H9 (cell line): ENCODE results near the gene HSD3B1. TPM values are rescaled to one million over a fixed set of nuclear protein-coding genes. Genes with fewer than 3 reads are reported as not detected.

ENCODE experiments used
- DNase-seq: peaks from one replicate; pipeline ENCODE4 v3.0.0-alpha.2; 2017
- H2AFZ ChIP-seq: one replicate; pipeline ENCODE4 v1.6.1; 2013; ENCODE audit warnings: mild to moderate bottlenecking, low read length, control low read depth, moderate library complexity
- H2AK5ac ChIP-seq: 2 replicates; pipeline ENCODE4 v1.6.1; 2013; ENCODE audit warnings: low read length, control low read depth, mixed read lengths; ENCODE audit not compliant: insufficient read length
- H2BK120ac ChIP-seq: one replicate; pipeline ENCODE4 v1.6.1; 2013; ENCODE audit warnings: low read depth, mild to moderate bottlenecking, low read length, control low read depth, inconsistent platforms; ENCODE audit not compliant: poor library complexity, severe bottlenecking
- H2BK12ac ChIP-seq: 2 replicates; pipeline ENCODE4 v1.6.1; 2013; ENCODE audit warnings: low read length, control low read depth, mixed read lengths, low read depth; ENCODE audit not compliant: insufficient read length
- H2BK15ac ChIP-seq: 2 replicates; pipeline ENCODE4 v1.6.1; 2013; ENCODE audit warnings: low read depth, low read length, control low read depth
- H2BK20ac ChIP-seq: one replicate; pipeline ENCODE4 v1.6.1; 2013; ENCODE audit warnings: low read depth, mild to moderate bottlenecking, low read length, control low read depth, inconsistent platforms; ENCODE audit not compliant: poor library complexity, severe bottlenecking
- H2BK5ac ChIP-seq: 2 replicates; pipeline ENCODE4 v1.6.1; 2013; ENCODE audit warnings: low read length, control low read depth, mixed read lengths; ENCODE audit not compliant: insufficient read length
- H3K14ac ChIP-seq: 2 replicates; pipeline ENCODE4 v1.6.1; 2013; ENCODE audit warnings: low read length, control low read depth; ENCODE audit not compliant: insufficient read depth
- H3K18ac ChIP-seq: 2 replicates; pipeline ENCODE4 v1.6.1; 2013; ENCODE audit warnings: low read depth, mild to moderate bottlenecking, mixed read lengths, low read length, control low read depth; ENCODE audit not compliant: insufficient read length
- H3K23ac ChIP-seq: 2 replicates; pipeline ENCODE4 v1.6.1; 2013; ENCODE audit warnings: low read length, control low read depth, mixed read lengths, low read depth; ENCODE audit not compliant: insufficient read length
- H3K23me2 ChIP-seq: 2 replicates; pipeline ENCODE4 v1.6.1; 2013; ENCODE audit warnings: low read depth, mild to moderate bottlenecking, mixed read lengths, low read length, control low read depth; ENCODE audit not compliant: insufficient read length, poor library complexity, severe bottlenecking
- H3K27ac ChIP-seq: 2 replicates; pipeline ENCODE4 v1.5.1; 2013; ENCODE audit warnings: low read length, control low read depth, mixed read lengths, low read depth; ENCODE audit not compliant: insufficient read length
- H3K27me3 ChIP-seq: 2 replicates; pipeline ENCODE4 v1.6.1; 2013; ENCODE audit warnings: low read length, control low read depth, inconsistent platforms; ENCODE audit not compliant: insufficient read depth
- H3K4ac ChIP-seq: 2 replicates; pipeline ENCODE4 v1.6.1; 2013; ENCODE audit warnings: low read depth, mild to moderate bottlenecking, control low read depth, inconsistent platforms, low read length, moderate library complexity
- H3K4me1 ChIP-seq: 2 replicates; pipeline ENCODE4 v1.6.1; 2013; ENCODE audit warnings: low read length, control low read depth, inconsistent platforms; ENCODE audit not compliant: insufficient read depth
- H3K4me2 ChIP-seq: 2 replicates; pipeline ENCODE4 v1.6.1; 2013; ENCODE audit warnings: low read length, control low read depth, mixed read lengths; ENCODE audit not compliant: insufficient read length, insufficient read depth
- H3K56ac ChIP-seq: 2 replicates; pipeline ENCODE4 v1.6.1; 2013; ENCODE audit warnings: low read depth, mild to moderate bottlenecking, mixed read lengths, low read length, control low read depth; ENCODE audit not compliant: insufficient read length
- H3K79me1 ChIP-seq: 2 replicates; pipeline ENCODE4 v1.6.1; 2013; ENCODE audit warnings: low read depth, mild to moderate bottlenecking, moderate library complexity, low read length, control low read depth, inconsistent platforms; ENCODE audit not compliant: insufficient read depth, poor library complexity, severe bottlenecking
- H3K79me2 ChIP-seq: 2 replicates; pipeline ENCODE4 v1.6.1; 2013; ENCODE audit warnings: low read length, control low read depth, inconsistent platforms; ENCODE audit not compliant: insufficient read depth
- H3K9ac ChIP-seq: 2 replicates; pipeline ENCODE4 v1.6.1; 2013; ENCODE audit warnings: low read length, control low read depth, mixed read lengths; ENCODE audit not compliant: insufficient read length; ENCODE audit errors: extremely low read depth
- H3K9me3 ChIP-seq: one replicate; pipeline ENCODE4 v1.6.1; 2013; ENCODE audit warnings: low read depth, low read length, inconsistent platforms; ENCODE audit not compliant: control insufficient read depth
- H3T11ph ChIP-seq: one replicate; pipeline ENCODE4 v1.6.1; 2013; ENCODE audit warnings: mild to moderate bottlenecking, low read length, control low read depth, inconsistent platforms
- H4K20me1 ChIP-seq: one replicate; pipeline ENCODE4 v1.6.1; 2013; ENCODE audit not compliant: control insufficient read depth, insufficient read length, insufficient read depth
- H4K5ac ChIP-seq: 2 replicates; pipeline ENCODE4 v1.6.1; 2013; ENCODE audit warnings: low read depth, mild to moderate bottlenecking, mixed read lengths, low read length, control low read depth; ENCODE audit not compliant: insufficient read length
- H4K8ac ChIP-seq: replicated peaks from 2 replicates; pipeline ENCODE4 v1.6.1; 2013; ENCODE audit warnings: low read length, control low read depth, mixed read lengths, low read depth; ENCODE audit not compliant: insufficient read length
- H4K91ac ChIP-seq: 2 replicates; pipeline ENCODE4 v1.6.1; 2013; ENCODE audit warnings: low read depth, mild to moderate bottlenecking, moderate library complexity, mixed read lengths, low read length, control low read depth; ENCODE audit not compliant: insufficient read length
- H3K27ac Mint-ChIP-seq, 3 experiments: 2 replicates in 2 of 3; 3 replicates in 1 of 3; pipeline ENCODE4 v1.8.0; 2020 to 2021; ENCODE audit warnings: mixed read lengths in 3 of 3, mild to moderate bottlenecking in 1 of 3, moderate library complexity in 1 of 3
- H3K27me3 Mint-ChIP-seq: 2 replicates; pipeline ENCODE4 v1.8.0; 2021; ENCODE audit warnings: low read depth, mild to moderate bottlenecking, moderate library complexity, mixed read lengths
- H3K36me3 Mint-ChIP-seq, 3 experiments: 2 replicates in 2 of 3; 3 replicates in 1 of 3; pipeline ENCODE4 v1.8.0; 2020 to 2021; ENCODE audit warnings: low read depth in 3 of 3, mixed read lengths in 3 of 3; ENCODE audit not compliant: insufficient read depth in 1 of 3
- H3K4me1 Mint-ChIP-seq, 2 experiments: 2 replicates each; pipeline ENCODE4 v1.8.0; 2020; ENCODE audit warnings: mixed read lengths in 2 of 2
- H3K4me3 Mint-ChIP-seq, 2 experiments: 2 replicates in 1 of 2; 3 replicates in 1 of 2; pipeline ENCODE4 v1.8.0; 2020 to 2021; ENCODE audit warnings: mild to moderate bottlenecking in 2 of 2, mixed read lengths in 2 of 2, moderate library complexity in 1 of 2
- H3K9me3 Mint-ChIP-seq, 2 experiments: 2 replicates in 1 of 2; 3 replicates in 1 of 2; pipeline ENCODE4 v1.8.0; 2020; ENCODE audit warnings: mild to moderate bottlenecking in 2 of 2, mixed read lengths in 2 of 2, moderate library complexity in 1 of 2
- CTCF ChIP-seq: fragments of 200-600 bp; sonication (generic); conservative IDR thresholded peaks from 3 replicates; pipeline ENCODE4 v1.8.0; 2021; ENCODE audit warnings: antibody characterized with exemption, mild to moderate bottlenecking
- total RNA-seq: library from RNA; stranded (reverse); gene quantifications from 2 replicates; pipeline ENCODE4 v1.2.1, GENCODE V29; 2021

Gene HSD3B1
- total RNA-seq, 1 experiment from 2014 or later, result not detected

- Histone ChIP-seq H4K8ac (no peak overlapping the region), H3K18ac (no peak overlapping the region), H3K9me3 (no peaks in the 10 kb centered on the region), H3K56ac (no peak overlapping the region), H4K5ac (no peak overlapping the region), H3K27ac (no peak overlapping the region), H2BK15ac (no peak overlapping the region), H3K23ac (no peak overlapping the region), H3K23me2 (no peaks in the 10 kb centered on the region), H3K79me1 (no peaks in the 10 kb centered on the region), H2AK5ac (no peak overlapping the region), H2BK20ac (no peak overlapping the region), H2BK120ac (no peak overlapping the region), H3K4me1 (peaks cover 2% of the 10 kb centered on the region; the same call in 1 of the 2 replicates), H3K4ac (no peak overlapping the region), H3K9ac (no peak overlapping the region), H2AFZ (no peak overlapping the region), H4K20me1 (no peaks in the 10 kb centered on the region), H3K27me3 (no peaks in the 10 kb centered on the region; the same call in 1 of the 2 replicates), H4K91ac (no peak overlapping the region), H2BK5ac (no peak overlapping the region), H3K79me2 (no peaks in the 10 kb centered on the region), H3T11ph (no peak overlapping the region), H3K14ac (no peak overlapping the region), H3K4me2 (no peak overlapping the region), H2BK12ac (no peak overlapping the region)
- H3K9me3 Mint-ChIP-seq, result no peaks in the 10 kb centered on the region
- H3K36me3 Mint-ChIP-seq, result no peaks in the 10 kb centered on the region
- no peak for TF ChIP-seq CTCF
- no peak for DNase-seq
- H3K4me1 Mint-ChIP-seq, result peaks cover 13 to 14% of the 10 kb centered on the region in 2 experiments
- H3K27ac Mint-ChIP-seq, result no peak overlapping the region
- H3K4me3 Mint-ChIP-seq, result no peak overlapping the region
- peaks cover 2% of the 10 kb centered on the region; the same call in 1 of the 2 replicates for H3K27me3 Mint-ChIP-seq
Observed at GRCh38 chr1:119481951-119482350, 25.1 kb upstream of the HSD3B1 start.
